OCI-LY1 (cell line): ENCODE measurements around the gene CCR7.

Experiments
- H2AFZ ChIP-seq: fragments of 200-600 bp; sonication (generic), shearing (Covaris generic); 2 replicates; pipeline ENCODE4 v1.6.0; 2014; ENCODE audit warnings: antibody characterized with exemption, mild to moderate bottlenecking, low read length
- H3F3A ChIP-seq: fragments of 200-600 bp; sonication (generic), shearing (Covaris generic); 2 replicates; pipeline ENCODE4 v1.6.0; 2014; ENCODE audit warnings: mild to moderate bottlenecking, antibody characterized with exemption, low read length, moderate library complexity; ENCODE audit not compliant: insufficient read depth
- H3K27ac ChIP-seq: fragments of 200-600 bp; sonication (generic); 2 replicates; pipeline ENCODE4 v1.5.1; 2014; ENCODE audit warnings: low read length, mixed run types, mild to moderate bottlenecking, low read depth; ENCODE audit not compliant: poor library complexity, severe bottlenecking
- H3K27me3 ChIP-seq: fragments of 200-600 bp; sonication (generic); 2 replicates; pipeline ENCODE4 v1.6.0; 2014; ENCODE audit warnings: antibody characterized with exemption, mild to moderate bottlenecking, low read length, moderate library complexity; ENCODE audit not compliant: insufficient read depth
- H3K36me3 ChIP-seq: fragments of 200-600 bp; sonication (generic); 2 replicates; pipeline ENCODE4 v1.6.1; 2014; ENCODE audit warnings: mild to moderate bottlenecking, antibody characterized with exemption, low read length, moderate library complexity, mixed read lengths; ENCODE audit not compliant: insufficient read depth
- H3K4me1 ChIP-seq: fragments of 200-600 bp; sonication (generic); 2 replicates; pipeline ENCODE4 v1.5.1; 2014; ENCODE audit warnings: mild to moderate bottlenecking, low read length, moderate library complexity; ENCODE audit not compliant: insufficient read depth, severe bottlenecking
- H3K4me2 ChIP-seq: fragments of 200-600 bp; sonication (generic), shearing (Covaris generic); 2 replicates; pipeline ENCODE4 v1.6.1; 2014; ENCODE audit warnings: low read length
- H3K4me3 ChIP-seq: fragments of 200-600 bp; sonication (generic); 2 replicates; pipeline ENCODE4 v1.5.1; 2014; ENCODE audit warnings: low read length, low read depth, mild to moderate bottlenecking, mixed read lengths; ENCODE audit not compliant: poor library complexity, severe bottlenecking
- H3K79me2 ChIP-seq: fragments of 200-600 bp; shearing (Covaris generic); 2 replicates; pipeline ENCODE4 v1.6.1; 2016; ENCODE audit warnings: mixed run types, low read length, mixed read lengths; ENCODE audit not compliant: insufficient read depth
- H3K9ac ChIP-seq: fragments of 200-600 bp; sonication (generic), shearing (Covaris generic); 2 replicates; pipeline ENCODE4 v1.6.1; 2014; ENCODE audit warnings: mild to moderate bottlenecking, low read length, mixed read lengths
- H3K9me2 ChIP-seq: fragments of 200-600 bp; sonication (generic), shearing (Covaris generic); 2 replicates; pipeline ENCODE4 v1.6.1; 2014; ENCODE audit warnings: low read depth, mild to moderate bottlenecking, low read length, mixed read lengths
- H3K9me3 ChIP-seq: fragments of 200-600 bp; shearing (Covaris generic); 2 replicates; pipeline ENCODE4 v1.6.1; 2014; ENCODE audit warnings: low read length, mixed read lengths
- H4K20me1 ChIP-seq: fragments of 200-600 bp; sonication (generic), shearing (Covaris generic); 2 replicates; pipeline ENCODE4 v1.6.0; 2016; ENCODE audit warnings: mild to moderate bottlenecking, low read length; ENCODE audit not compliant: insufficient read depth
- EZH2 ChIP-seq: fragments of 200-600 bp; sonication (generic), shearing (Covaris generic); IDR thresholded peaks from 2 replicates; pipeline ENCODE4 v1.8.0; 2017; ENCODE audit warnings: borderline replicate concordance, mixed run types, mild to moderate bottlenecking, antibody characterized with exemption, low read length, moderate library complexity, mixed read lengths
- TF ChIP-seq, protein P1 (sequence below): fragments of 200-600 bp; sonication (generic), shearing (Covaris generic); IDR thresholded peaks from 2 replicates; pipeline ENCODE4 v1.5.1; 2017; ENCODE audit warnings: mild to moderate bottlenecking, antibody characterized with exemption, low read length, moderate library complexity, mixed read lengths

The CCR7 gene

DNA sequence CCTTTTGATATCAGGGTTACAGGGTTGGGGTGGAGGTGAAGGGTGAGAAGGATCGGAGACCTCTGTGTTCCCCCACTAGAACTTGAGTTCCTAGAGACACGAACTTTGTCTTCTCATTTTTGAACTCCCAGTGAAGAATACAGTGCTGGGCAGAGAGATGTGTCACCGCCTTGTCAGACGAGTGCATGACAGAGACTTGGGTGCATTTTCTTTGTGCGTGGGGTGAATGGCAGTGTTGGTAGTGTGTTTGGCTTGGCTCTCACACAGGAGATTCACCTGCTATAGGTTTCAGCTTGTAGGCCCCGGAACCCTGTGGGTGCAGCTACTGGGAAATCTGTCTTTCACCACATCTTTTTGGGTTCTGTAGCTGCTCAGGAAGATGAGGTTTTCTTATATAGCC lies 40.0 kb upstream of the CCR7 start:
- no peak overlapping the region for H2AFZ ChIP-seq
- H3K9me3 ChIP-seq, result no peaks in the 10 kb centered on the region
- no peaks in the 10 kb centered on the region for H4K20me1 ChIP-seq
- no peak for TF ChIP-seq EZH2
- TF ChIP-seq, protein P1, sequence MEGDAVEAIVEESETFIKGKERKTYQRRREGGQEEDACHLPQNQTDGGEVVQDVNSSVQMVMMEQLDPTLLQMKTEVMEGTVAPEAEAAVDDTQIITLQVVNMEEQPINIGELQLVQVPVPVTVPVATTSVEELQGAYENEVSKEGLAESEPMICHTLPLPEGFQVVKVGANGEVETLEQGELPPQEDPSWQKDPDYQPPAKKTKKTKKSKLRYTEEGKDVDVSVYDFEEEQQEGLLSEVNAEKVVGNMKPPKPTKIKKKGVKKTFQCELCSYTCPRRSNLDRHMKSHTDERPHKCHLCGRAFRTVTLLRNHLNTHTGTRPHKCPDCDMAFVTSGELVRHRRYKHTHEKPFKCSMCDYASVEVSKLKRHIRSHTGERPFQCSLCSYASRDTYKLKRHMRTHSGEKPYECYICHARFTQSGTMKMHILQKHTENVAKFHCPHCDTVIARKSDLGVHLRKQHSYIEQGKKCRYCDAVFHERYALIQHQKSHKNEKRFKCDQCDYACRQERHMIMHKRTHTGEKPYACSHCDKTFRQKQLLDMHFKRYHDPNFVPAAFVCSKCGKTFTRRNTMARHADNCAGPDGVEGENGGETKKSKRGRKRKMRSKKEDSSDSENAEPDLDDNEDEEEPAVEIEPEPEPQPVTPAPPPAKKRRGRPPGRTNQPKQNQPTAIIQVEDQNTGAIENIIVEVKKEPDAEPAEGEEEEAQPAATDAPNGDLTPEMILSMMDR, result no peak
- no peaks in the 10 kb centered on the region for H3K36me3 ChIP-seq
- H3F3A ChIP-seq, result no peaks in the 10 kb centered on the region
- no peak overlapping the region for H3K9ac ChIP-seq
- H3K27ac ChIP-seq, result no peak overlapping the region
- H3K4me3 ChIP-seq, result no peak overlapping the region
- H3K4me2 ChIP-seq, result no peak overlapping the region
- H3K27me3 ChIP-seq, result no peaks in the 10 kb centered on the region
- H3K4me1 ChIP-seq, result peaks cover 6% of the 10 kb centered on the region
- H3K79me2 ChIP-seq, result no peaks in the 10 kb centered on the region
- H3K9me2 ChIP-seq, result no peaks in the 10 kb centered on the region

DNA sequence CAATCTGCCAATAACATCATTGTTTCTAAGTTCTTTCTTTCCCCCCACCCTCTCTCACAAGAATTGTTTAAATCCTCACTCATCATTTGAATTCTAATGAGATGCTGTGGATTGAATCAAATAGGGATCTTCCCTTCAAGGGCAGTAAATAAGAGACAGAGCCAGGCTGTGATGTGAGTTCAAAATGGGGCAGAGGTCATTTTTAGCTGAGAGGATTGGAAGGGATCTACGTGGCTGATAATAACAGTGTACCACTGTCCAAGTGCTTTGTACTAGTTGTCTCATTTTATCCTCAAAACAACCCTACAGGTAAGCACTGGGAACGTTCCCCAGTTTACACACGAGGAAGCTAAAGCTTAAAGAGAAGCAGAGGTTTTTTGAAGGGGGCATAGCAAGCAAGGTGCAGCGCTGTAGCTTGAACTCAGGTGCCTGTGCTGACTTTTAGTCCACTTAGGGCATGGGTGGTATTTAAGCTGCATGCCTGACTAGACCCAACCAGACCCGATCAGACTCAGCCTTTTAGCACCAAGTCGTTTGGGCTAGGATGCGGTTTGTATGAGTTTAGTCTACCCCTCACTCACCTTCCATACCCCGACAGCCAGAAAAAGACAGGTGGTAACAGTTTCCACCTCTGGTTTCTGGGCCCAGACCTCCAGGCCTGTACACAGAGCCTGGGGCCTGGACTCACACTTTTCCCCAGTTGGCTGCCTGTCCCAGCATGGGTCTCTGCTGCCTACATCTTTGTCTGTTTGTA lies 39.2 kb upstream of the CCR7 start:
- H3K27me3 ChIP-seq, result no peaks in the 10 kb centered on the region
- TF ChIP-seq, protein P1, result no peak
- TF ChIP-seq EZH2, result no peak
- no peak overlapping the region for H3K9ac ChIP-seq
- no peak overlapping the region for H2AFZ ChIP-seq
- H3K9me2 ChIP-seq, result no peaks in the 10 kb centered on the region
- no peak overlapping the region for H3K27ac ChIP-seq
- no peaks in the 10 kb centered on the region for H3K79me2 ChIP-seq
- H3K4me2 ChIP-seq, result no peak overlapping the region
- H3K36me3 ChIP-seq, result no peaks in the 10 kb centered on the region
- no peaks in the 10 kb centered on the region for H3F3A ChIP-seq
- H4K20me1 ChIP-seq, result no peaks in the 10 kb centered on the region
- H3K4me1 ChIP-seq, result peaks cover 7% of the 10 kb centered on the region
- no peak overlapping the region for H3K4me3 ChIP-seq
- H3K9me3 ChIP-seq, result no peaks in the 10 kb centered on the region

DNA sequence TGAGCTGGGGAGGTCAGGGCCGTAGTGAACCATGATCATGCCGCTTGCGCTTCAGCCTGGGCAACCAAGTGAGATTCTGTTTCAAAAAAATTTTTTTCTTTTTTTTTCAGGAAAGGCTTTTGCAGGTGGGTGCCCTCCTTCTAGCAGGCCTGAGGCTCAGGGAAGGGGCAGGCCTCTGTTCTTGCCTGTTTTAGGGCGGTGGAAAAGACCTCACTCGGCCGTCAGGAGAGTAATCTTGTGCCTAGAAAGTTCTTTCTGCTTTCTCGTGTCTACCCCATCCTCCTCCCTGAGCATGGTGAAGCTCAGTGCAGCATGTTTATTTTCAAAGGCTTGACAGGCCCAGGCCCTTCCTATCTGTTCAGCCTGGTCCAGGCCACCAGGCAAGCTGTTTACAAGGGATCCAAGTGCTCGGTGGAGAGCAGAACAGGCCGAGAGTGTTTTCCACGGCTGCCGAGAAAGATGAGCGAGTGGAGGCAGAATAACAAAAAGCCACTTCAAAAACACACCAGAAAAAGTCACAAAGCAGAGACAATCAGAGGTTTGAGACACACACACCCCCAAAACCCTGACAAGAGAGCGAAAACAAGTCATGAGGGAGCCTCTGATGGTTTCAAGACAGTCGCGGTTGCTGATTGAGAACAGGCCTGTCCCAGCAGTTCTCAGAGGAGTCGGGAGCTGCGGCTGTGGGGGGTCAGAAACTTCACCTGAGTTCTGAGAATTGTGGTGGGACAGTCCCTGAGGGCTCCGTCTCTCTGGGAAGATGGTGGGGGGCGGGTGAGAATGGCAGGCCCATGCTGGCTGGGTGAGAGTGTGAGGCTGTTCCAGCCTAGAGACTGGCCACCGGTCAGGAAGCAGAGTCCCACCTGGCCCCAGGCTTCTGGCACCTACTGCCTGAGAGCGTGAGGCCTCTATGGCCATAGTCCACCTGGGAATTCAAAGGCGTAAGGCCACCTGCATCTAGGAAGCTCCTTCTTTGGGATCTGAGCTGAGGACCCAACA lies 37.5 kb upstream of the CCR7 start:
- no peak overlapping the region for H3K9ac ChIP-seq
- H3K4me1 ChIP-seq, result peaks cover 21% of the 10 kb centered on the region
- H3K9me3 ChIP-seq, result no peaks in the 10 kb centered on the region
- H3K79me2 ChIP-seq, result no peaks in the 10 kb centered on the region
- TF ChIP-seq, protein P1, result no peak
- no peak for TF ChIP-seq EZH2
- H2AFZ ChIP-seq, result no peak overlapping the region
- H3K27me3 ChIP-seq, result no peaks in the 10 kb centered on the region
- H3K27ac ChIP-seq, result no peak overlapping the region
- no peaks in the 10 kb centered on the region for H3F3A ChIP-seq
- no peak overlapping the region for H3K4me2 ChIP-seq
- H4K20me1 ChIP-seq, result no peaks in the 10 kb centered on the region
- H3K9me2 ChIP-seq, result no peaks in the 10 kb centered on the region
- no peak overlapping the region for H3K4me3 ChIP-seq
- no peaks in the 10 kb centered on the region for H3K36me3 ChIP-seq
